ENCODE measurements around the gene CENPX.
A peak's percentile ranks its signal among the peaks of the same experiment; 100 is the strongest.
"Not testable (repeated sequence)": the region's sequence is repeated elsewhere in the genome, so short reads cannot be mapped to it uniquely, and the experiment has no call there.

CENPX gene

DNA sequence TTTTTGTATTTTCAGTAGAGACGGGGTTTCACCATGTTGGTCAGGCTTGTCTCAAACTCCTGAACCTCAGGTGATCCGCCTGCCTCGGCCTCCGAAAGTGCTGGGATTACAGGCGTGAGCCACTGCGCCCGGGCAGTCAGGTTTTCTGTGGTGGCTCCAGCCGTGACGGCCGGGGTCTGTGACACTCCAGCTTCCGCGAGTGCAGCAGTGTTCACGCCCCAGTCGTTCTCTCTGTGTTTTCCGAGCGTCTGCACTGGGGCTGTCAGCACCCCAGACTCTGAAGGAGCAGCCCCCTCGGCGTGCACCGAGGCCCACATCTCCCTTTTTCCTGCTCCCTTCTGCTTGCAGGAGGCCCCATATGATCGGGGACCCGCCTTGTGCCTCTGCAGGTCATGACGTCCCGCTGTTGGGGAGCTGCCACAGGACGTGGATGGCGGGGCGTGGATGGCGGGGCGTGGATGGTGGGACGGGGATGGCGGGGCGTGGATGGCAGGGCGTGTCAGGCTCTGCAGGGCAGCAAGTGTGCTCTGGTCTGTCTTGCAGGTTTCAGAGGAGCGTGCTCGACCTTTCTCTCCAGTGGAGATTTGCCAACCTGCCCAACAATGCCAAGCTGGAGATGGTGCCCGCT, 39.6 kb downstream of the CENPX start:
- no peaks in the 10 kb centered on the region for H3K27me3 ChIP-seq (ENCODE audit: control insufficient read depth, insufficient read depth, low read length)
- peaks cover 27% of the 10 kb centered on the region for H3K36me3 ChIP-seq (ENCODE audit: control insufficient read depth, insufficient read depth, low read length)
- peaks cover 2% of the 10 kb centered on the region for H3K4me1 ChIP-seq (ENCODE audit: control insufficient read depth, insufficient read depth, low read length)
- H3K9ac ChIP-seq (ENCODE audit: low read depth, low read length): no peak overlapping the region
- no peaks in the 10 kb centered on the region for H3K9me3 ChIP-seq (ENCODE audit: control insufficient read depth, insufficient read depth, low read length)
- H3K4me3 ChIP-seq (ENCODE audit: low read depth, low read length): no peak overlapping the region

DNA sequence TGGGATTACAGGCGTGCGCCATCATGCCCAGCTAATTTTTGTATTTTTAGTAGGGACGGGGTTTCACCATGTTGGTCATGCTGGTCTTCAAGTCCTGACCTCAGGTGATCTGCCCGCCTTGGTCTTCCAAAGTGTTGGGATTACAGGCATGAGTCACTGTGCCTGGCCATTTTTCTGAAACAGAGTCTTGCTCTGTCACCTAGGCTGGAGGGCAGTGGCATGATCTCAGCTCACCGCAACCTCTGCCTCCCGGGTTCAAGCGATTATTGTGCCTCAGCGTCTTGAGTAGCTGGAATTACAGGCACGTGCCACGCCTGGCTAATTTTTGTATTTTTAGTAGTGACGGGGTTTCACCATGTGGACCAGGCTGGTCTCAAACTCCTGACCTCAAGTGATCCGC, 41.2 kb downstream of the CENPX start:
- H3K4me1 ChIP-seq (ENCODE audit: control insufficient read depth, insufficient read depth, low read length); H3K9ac ChIP-seq (ENCODE audit: low read depth, low read length); H3K9me3 ChIP-seq (ENCODE audit: control insufficient read depth, insufficient read depth, low read length); H3K27me3 ChIP-seq (ENCODE audit: control insufficient read depth, insufficient read depth, low read length); H3K4me3 ChIP-seq (ENCODE audit: low read depth, low read length): not testable (repeated sequence)
- peaks cover 24% of the 10 kb centered on the region for H3K36me3 ChIP-seq (ENCODE audit: control insufficient read depth, insufficient read depth, low read length)

DNA sequence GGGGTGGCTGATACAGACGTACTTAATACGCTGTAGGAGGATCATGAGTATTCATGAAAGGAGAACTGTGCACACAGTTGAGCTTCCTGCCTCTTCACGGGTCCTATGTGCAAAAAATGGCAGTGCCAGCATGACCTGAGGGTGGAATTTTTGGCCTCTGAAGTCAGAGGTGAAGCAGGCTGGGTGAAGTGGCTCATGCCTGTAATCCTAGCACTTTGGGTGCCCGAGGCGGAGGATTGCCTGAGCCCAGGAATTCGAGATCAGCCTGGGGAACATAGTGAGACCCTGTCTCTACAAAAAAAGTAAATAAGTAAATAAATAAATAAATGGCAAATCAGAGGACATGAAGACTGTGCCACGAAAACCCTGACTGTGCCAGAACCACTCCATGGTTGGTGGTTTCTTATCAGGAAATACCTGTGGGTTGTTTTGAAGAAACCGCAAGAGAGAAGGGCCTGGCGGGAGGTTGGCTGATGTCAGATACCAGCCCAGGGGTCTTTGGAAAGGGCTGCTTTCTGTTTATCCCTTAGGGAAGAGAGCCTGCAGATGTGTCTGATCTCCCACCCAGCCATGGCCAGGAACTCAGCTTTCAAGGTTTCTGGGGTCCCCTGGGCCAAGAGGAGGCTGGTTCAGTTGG, 41.9 kb downstream of the CENPX start:
- Histone ChIP-seq H3K9me3 (ENCODE audit: control insufficient read depth, insufficient read depth, low read length) (no peaks in the 10 kb centered on the region), H3K4me3 (ENCODE audit: low read depth, low read length) (no peak overlapping the region), H3K9ac (ENCODE audit: low read depth, low read length) (no peak overlapping the region), H3K27me3 (ENCODE audit: control insufficient read depth, insufficient read depth, low read length) (peaks cover 12% of the 10 kb centered on the region), H3K36me3 (ENCODE audit: control insufficient read depth, insufficient read depth, low read length) (peaks cover 21% of the 10 kb centered on the region), H3K4me1 (ENCODE audit: control insufficient read depth, insufficient read depth, low read length) (peaks cover 2% of the 10 kb centered on the region)

DNA sequence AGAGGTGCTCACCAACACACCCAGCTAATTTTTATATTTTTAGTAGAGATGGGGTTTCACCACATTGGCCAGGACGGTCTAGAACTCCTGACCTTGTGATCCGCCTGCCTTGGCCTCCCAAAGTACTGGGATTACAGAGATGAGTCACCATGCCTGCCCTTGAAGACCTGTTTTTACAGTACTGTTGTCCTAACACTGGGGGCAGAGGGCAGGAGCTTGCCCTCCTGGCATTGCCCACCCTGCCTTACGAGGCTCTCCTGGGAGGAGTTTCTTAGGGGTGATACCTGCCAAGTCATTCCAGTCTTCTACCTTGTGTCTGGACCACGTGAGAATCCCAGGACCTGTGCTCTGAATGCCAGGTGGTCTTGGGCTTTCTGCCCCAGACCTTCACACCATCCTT, 42.6 kb downstream of the CENPX start:
- no peak overlapping the region for H3K9ac ChIP-seq (ENCODE audit: low read depth, low read length)
- H3K4me1 ChIP-seq (ENCODE audit: control insufficient read depth, insufficient read depth, low read length): peaks cover 2% of the 10 kb centered on the region
- no peak overlapping the region for H3K4me3 ChIP-seq (ENCODE audit: low read depth, low read length)
- no peaks in the 10 kb centered on the region for H3K9me3 ChIP-seq (ENCODE audit: control insufficient read depth, insufficient read depth, low read length)
- H3K36me3 ChIP-seq (ENCODE audit: control insufficient read depth, insufficient read depth, low read length): peaks cover 14% of the 10 kb centered on the region
- peaks cover 17% of the 10 kb centered on the region for H3K27me3 ChIP-seq (ENCODE audit: control insufficient read depth, insufficient read depth, low read length)

DNA sequence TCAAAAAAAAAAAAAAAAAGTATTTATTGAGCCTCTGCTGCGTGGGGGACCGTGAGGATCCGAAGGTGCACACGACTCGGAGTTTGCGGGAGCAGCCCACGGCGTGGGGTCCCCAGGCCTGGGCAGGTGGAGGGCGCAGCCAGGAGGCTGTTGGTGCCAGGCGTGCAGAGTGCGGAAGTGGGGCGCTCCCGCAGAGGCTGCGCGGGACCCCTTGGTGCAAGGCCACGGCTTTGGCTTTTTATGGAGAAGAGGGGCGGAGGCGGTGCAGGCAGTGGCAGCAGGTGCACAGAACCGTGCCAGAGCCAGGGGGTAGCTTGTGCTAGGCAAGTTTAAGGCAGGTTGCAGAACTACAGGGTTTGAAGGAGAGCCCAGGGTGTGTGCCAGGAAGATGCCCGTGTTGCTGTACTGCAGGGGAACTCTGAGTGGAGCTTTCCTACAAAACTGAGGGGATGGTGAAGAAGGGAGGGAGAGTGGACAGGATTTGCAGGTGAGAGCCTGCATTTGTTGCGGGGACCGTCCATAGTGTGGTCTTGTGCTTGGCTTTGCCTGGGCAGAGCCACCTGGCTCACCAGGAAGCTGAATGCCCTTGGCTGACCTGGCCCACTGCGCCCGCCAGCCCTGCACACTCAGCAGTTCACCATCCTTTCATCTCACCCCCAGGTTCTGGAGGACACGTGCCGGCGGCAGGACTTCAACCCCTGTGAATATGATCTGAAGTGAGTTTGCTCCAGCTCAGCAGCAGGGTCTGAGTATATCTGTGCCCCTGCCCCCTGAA, 44.0 kb downstream of the CENPX start:
- peaks cover 19% of the 10 kb centered on the region for H3K27me3 ChIP-seq (ENCODE audit: control insufficient read depth, insufficient read depth, low read length)
- peak overlapping the region; percentile 18 for H3K4me3 ChIP-seq (ENCODE audit: low read depth, low read length)
- peaks cover 6% of the 10 kb centered on the region for H3K36me3 ChIP-seq (ENCODE audit: control insufficient read depth, insufficient read depth, low read length)
- peaks cover 2% of the 10 kb centered on the region for H3K4me1 ChIP-seq (ENCODE audit: control insufficient read depth, insufficient read depth, low read length)
- no peaks in the 10 kb centered on the region for H3K9me3 ChIP-seq (ENCODE audit: control insufficient read depth, insufficient read depth, low read length)
- no peak overlapping the region for H3K9ac ChIP-seq (ENCODE audit: low read depth, low read length)

DNA sequence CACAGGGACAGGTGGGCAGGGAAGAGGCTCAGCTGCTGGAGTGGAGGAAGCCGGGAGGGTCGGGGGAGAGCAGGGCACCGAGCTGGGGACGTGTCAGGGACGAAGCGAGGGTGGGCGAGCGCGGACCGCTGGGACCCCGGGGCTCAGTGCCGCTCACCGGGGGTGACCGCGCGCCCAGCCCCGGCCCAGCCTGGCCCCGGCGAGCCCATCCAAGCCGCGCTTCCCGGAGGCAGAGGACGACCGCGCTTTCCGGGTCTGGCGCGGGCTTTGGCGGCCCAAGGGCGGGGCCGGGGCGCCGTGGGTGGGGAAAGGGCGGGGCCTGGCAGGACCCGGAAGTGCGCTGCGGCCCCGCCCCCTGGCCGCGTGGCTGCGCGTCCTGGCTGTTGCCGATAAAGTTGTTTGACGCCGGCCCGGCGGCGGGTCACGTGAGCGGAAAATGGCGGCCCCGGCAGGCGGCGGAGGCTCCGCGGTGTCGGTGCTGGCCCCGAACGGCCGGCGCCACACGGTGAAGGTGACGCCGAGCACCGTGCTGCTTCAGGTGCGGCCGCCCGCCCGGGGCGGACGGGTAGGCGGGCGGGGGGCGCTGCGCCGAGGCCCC, 45.4 kb downstream of the CENPX start, which contains the start of gene ASPSCR1:
Gene ASPSCR1 (plus strand): TSS at position 419 of the 598 bp plus-strand sequence. CDS start 18 bp downstream, at position 437.
- H3K4me3 ChIP-seq (ENCODE audit: low read depth, low read length): peak within 1 kb of the TSS; percentile 77
- no peaks in the 10 kb centered on the region for H3K9me3 ChIP-seq (ENCODE audit: control insufficient read depth, insufficient read depth, low read length)
- peak within 1 kb of the TSS; percentile 70 for H3K9ac ChIP-seq (ENCODE audit: low read depth, low read length)
- peaks cover 19% of the 10 kb centered on the region for H3K27me3 ChIP-seq (ENCODE audit: control insufficient read depth, insufficient read depth, low read length)
- peaks cover 2% of the 10 kb centered on the region for H3K4me1 ChIP-seq (ENCODE audit: control insufficient read depth, insufficient read depth, low read length)
- no peaks in the 10 kb centered on the region for H3K36me3 ChIP-seq (ENCODE audit: control insufficient read depth, insufficient read depth, low read length)

DNA sequence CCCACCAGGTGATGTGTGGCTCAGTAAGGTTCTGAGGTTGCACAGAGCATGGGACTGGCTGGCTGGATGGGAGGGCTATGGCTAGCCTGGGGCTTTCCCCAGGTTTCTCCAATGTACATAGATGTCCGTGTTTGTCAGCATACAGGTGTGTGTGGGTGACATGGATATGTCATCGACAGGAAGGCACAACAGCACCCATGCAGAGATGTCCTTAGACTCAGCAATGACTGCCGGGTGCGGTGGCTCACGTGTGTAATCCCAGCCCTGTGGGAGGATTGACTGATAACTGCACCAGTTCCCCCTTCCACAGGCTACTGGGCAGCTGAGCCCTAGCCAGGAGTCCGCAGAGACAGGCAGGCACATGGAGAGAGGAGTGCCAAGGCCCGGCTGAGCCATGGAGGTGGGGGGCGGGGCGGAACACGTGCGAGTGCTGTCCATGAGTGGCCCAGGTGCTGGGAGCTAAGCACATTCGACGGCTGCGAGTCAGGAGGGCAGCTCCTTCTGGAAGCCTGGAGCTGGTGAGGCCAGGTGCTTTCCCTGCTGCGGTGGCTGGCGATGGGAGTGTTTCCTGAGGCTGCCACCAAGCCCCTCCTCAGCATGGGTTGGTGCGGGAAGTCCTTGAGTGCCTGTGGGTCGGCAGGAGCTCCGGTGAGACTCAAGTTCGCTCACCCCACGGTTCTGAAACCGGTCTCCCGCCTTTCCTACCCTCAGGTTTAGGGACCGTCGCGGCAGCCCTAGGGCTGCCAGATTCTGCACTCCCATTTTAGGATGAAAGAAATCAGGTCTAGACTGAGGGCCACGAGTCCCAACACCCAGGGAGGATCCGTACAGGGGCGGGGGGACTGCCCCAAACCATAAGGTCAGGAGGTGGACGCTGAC, 46.1 kb downstream of the CENPX start:
- Histone ChIP-seq H3K36me3 (ENCODE audit: control insufficient read depth, insufficient read depth, low read length) (no peaks in the 10 kb centered on the region), H3K27me3 (ENCODE audit: control insufficient read depth, insufficient read depth, low read length) (peaks cover 19% of the 10 kb centered on the region), H3K9ac (ENCODE audit: low read depth, low read length) (peak overlapping the region; percentile 26), H3K9me3 (ENCODE audit: control insufficient read depth, insufficient read depth, low read length) (no peaks in the 10 kb centered on the region), H3K4me1 (ENCODE audit: control insufficient read depth, insufficient read depth, low read length) (peaks cover 2% of the 10 kb centered on the region), H3K4me3 (ENCODE audit: low read depth, low read length) (peak overlapping the region; percentile 77)

DNA sequence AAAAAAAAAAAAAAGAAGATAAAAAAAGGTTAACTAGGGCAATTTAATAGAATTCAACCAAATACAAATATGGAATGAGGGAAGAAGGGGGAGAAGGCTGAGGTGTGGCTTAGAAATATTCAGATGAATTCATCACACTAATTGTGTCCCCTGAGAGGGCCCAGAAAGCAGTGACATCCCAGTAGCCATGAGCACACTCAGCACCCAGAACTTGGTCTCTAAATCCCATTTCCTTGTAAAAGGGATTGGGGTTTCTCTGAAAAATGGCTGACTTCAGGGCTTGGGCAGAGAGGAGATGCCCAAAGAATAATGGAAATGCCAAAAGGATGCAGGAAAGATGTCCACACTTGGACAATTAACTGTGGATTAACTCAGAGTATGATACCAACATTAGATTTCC, 49.2 kb downstream of the CENPX start:
- no peaks in the 10 kb centered on the region for H3K36me3 ChIP-seq (ENCODE audit: control insufficient read depth, insufficient read depth, low read length)

DNA sequence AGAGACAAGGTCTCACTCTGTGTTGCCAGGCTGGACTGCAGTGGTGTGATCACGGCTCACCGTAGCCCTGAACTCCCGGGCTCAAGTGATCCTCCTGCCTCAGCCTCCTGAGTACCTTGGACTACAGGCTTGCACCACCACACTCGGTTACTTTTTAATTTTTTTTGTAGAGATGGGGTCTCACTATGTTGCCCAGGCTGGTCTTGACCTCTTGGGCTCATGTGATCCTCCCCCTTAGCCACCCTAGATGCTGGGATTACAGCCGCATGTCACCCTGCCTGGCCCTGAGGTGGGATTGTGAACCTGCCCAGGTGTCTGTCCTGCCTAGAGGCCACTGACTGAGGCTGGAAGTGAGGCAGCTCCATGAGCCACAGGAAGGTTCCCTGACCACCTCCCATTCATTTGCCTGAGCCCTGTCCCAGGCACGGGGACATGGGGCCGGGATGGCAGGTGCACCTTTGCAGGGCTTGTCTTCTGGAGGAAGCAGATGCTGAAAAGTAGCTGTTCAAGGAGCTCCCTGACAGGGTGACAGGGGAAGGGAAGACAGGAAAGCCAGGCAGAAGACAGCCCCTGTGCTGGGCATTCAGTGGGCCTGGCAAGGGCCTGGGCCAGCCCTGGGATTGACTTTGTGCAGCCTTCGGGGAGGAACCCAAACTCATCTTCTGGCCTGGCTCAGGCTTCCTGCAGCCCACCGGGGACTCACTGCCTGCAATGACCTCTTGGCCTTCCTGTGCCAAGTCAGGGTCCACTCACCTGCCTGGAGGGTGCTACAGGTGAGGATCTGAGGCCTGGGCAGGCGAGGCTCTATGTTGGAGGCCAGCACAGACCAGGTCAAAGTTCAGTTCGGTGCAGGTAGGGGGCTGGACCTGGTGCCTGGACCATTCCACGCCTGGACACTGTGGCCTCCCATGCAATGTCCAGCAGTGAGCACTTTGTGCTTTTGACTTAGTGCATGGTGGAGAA, 53.5 kb downstream of the CENPX start:
- no peaks in the 10 kb centered on the region for H3K36me3 ChIP-seq (ENCODE audit: control insufficient read depth, insufficient read depth, low read length)
- no peak overlapping the region for H3K9ac ChIP-seq (ENCODE audit: low read depth, low read length)
- peaks cover 8% of the 10 kb centered on the region for H3K4me1 ChIP-seq (ENCODE audit: control insufficient read depth, insufficient read depth, low read length)
- peaks cover 23% of the 10 kb centered on the region for H3K27me3 ChIP-seq (ENCODE audit: control insufficient read depth, insufficient read depth, low read length)
- H3K4me3 ChIP-seq (ENCODE audit: low read depth, low read length): no peak overlapping the region
- H3K9me3 ChIP-seq (ENCODE audit: control insufficient read depth, insufficient read depth, low read length): no peaks in the 10 kb centered on the region

More for the DNA sequence above, 49.2 kb downstream of the CENPX start:
- Histone ChIP-seq H3K9ac (ENCODE audit: low read depth, low read length) (no peak overlapping the region), H3K9me3 (ENCODE audit: control insufficient read depth, insufficient read depth, low read length) (no peaks in the 10 kb centered on the region), H3K4me3 (ENCODE audit: low read depth, low read length) (no peak overlapping the region), H3K4me1 (ENCODE audit: control insufficient read depth, insufficient read depth, low read length) (no peaks in the 10 kb centered on the region), H3K27me3 (ENCODE audit: control insufficient read depth, insufficient read depth, low read length) (peaks cover 25% of the 10 kb centered on the region)
